SK-N-SH treated with all-trans-retinoic acid at 6 μM for 48 hours (cell line): ENCODE data around the gene CDR2L.

Source experiments
- BACH2 ChIP-seq: fragments of 250-450 bp; sonication (Bioruptor Pico); IDR thresholded peaks from 2 replicates; pipeline ENCODE4 v1.9.0; 2021; ENCODE audit warnings: mild to moderate bottlenecking, borderline replicate concordance
- ISL1 ChIP-seq: fragments of 250-450 bp; sonication (Bioruptor Pico); IDR thresholded peaks from 2 replicates; pipeline ENCODE4 v2.1.2; 2022; ENCODE audit warnings: mild to moderate bottlenecking, moderate library complexity
- ZFP3 ChIP-seq: fragments of 250-450 bp; sonication (Bioruptor Pico); IDR thresholded peaks from 2 replicates; pipeline ENCODE4 v1.5.0; 2020; ENCODE audit warnings: mild to moderate bottlenecking, moderate library complexity
- TF ChIP-seq, protein P1 (sequence below): fragments of 250-450 bp; sonication (Bioruptor Pico); IDR thresholded peaks from 2 replicates; pipeline ENCODE4 v1.8.0; 2020; ENCODE audit warnings: mild to moderate bottlenecking, moderate library complexity, borderline replicate concordance

DNA sequence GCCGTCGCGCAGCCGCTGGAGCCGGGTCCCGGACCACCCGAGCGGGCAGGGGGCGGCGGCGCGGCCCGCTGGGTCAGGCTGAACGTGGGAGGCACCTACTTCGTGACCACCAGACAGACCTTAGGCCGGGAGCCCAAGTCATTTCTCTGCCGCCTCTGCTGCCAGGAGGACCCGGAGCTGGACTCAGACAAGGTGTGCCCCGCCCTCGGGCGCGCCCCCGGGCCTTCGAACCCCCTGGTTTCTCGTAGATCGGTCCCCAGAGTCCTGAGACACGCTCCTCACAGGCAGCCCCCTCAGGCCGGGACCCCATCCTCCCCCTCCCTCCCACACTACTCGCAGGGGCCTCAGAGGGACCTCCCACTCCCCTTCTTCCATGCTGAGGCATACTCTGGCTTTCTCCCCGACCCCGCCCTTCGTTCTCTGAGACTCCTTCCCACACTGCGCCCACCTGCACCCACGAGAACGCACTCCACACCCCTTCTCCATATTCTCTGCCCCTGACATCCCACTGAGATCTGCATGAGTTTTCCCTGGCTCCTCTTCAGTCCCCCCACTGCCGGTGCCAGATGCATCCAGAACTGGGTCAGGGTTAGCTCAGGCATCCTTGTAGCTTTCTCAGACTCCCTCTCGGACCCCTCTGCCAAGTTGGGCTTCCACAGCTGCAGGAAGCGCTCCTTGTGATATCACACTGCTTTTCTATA lies 60.1 kb downstream of the CDR2L start:
- TF ChIP-seq BACH2 (CRISPR knock-in tag) (no peak), ZFP3 (CRISPR knock-in tag) (no peak), ISL1 (CRISPR knock-in tag) (no peak)
- TF ChIP-seq, protein P1, sequence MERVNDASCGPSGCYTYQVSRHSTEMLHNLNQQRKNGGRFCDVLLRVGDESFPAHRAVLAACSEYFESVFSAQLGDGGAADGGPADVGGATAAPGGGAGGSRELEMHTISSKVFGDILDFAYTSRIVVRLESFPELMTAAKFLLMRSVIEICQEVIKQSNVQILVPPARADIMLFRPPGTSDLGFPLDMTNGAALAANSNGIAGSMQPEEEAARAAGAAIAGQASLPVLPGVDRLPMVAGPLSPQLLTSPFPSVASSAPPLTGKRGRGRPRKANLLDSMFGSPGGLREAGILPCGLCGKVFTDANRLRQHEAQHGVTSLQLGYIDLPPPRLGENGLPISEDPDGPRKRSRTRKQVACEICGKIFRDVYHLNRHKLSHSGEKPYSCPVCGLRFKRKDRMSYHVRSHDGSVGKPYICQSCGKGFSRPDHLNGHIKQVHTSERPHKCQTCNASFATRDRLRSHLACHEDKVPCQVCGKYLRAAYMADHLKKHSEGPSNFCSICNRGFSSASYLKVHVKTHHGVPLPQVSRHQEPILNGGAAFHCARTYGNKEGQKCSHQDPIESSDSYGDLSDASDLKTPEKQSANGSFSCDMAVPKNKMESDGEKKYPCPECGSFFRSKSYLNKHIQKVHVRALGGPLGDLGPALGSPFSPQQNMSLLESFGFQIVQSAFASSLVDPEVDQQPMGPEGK (CRISPR knock-in tag), result no peak
